NCI-H446 (cell line): ENCODE measurements around the gene MEF2C.

Source experiments
- DNase-seq, 2 experiments: peaks; one replicate each; lab custom pipeline; 2025; lab: John Stamatoyannopoulos, UW

Gene MEF2C

GRCh38 chr5:88718736-88719135, 164.2 kb downstream of the MEF2C start:
- DNase-seq: no peak

- DNase-seq: no peak
Observed at GRCh38 chr5:88716101-88716500, 166.9 kb downstream of the MEF2C start.

DNA sequence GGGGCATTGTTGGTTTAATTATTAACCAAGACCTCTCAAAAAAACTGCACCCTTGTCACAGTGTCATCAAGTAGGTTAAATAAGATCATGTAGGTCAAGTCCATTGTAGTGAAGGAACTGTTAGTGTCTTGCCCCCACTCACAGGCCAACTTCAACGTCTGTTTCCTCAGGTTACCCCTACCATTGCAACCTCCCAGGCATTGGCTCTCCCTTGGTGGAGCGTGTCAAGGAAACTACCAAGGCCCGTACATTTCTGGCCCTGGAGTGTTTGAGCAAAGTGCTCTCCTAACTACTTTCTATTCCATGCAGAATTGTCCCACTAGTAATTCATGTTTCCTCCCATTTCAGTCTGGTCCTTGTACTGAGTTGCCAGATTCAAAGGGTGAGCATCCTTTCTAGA, 167.5 kb downstream of the MEF2C start:
- no peak for DNase-seq

GRCh38 chr5:88713818-88714217, 169.2 kb downstream of the MEF2C start:
- no peak for DNase-seq

GRCh38 chr5:88708682-88709398, 174.1 kb downstream of the MEF2C start:
- no peak for DNase-seq

- no peak for DNase-seq
Observed at GRCh38 chr5:88708021-88708420, 175.0 kb downstream of the MEF2C start.

DNA sequence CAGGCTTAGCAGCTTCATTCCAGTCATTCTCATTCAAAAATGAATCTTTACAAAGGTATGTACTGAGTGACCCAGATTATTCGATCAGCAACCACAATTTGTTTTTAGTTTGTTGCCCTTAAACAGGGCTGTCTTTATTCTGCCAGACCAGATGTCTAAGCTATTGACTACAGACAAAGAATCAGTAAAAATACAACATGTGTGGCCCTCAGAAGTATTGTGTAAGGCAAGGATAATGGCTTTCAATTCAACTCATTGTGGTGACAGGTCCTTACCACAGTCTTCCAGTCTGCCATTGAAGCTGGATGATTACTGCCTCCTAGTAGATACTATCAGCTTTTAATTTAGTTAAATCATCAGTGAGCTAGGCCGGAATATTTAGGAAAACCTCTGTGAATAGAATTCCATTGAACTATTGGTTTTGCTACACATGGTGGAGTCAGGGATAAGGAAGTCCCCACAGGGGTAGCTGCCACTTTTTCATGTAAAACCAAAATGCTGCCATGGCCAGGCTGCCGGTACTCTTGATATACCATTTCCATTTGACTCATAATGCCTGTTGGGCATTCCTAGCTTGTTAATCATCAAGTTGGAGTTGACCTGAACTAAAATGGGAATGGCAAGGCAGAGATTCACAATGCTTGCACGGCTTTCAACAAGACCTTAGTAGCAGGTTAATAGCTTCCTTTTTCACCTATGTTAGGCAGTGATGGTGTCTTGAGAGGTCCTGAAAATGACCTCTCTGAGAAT, 175.6 kb downstream of the MEF2C start:
- no peak for DNase-seq

DNA sequence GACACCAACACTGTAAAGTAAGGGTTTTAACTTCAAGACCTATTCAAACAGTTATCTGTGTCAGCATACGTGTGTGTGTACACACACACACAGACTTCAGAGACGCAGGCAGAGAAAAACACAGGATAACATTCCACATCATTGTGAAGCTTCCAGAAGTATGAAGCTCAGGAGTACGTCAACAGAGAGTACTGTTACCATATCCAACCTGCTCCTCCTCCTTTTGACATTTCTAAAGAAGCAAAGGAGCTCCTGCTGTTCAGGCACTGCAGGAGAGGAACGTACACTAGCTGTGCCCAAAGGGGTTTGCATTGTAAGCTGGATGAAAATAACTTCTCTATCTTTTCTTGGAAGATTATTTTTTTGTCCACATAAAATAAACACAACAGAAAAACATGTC, 180.7 kb downstream of the MEF2C start:
- DNase-seq: no peak

DNA sequence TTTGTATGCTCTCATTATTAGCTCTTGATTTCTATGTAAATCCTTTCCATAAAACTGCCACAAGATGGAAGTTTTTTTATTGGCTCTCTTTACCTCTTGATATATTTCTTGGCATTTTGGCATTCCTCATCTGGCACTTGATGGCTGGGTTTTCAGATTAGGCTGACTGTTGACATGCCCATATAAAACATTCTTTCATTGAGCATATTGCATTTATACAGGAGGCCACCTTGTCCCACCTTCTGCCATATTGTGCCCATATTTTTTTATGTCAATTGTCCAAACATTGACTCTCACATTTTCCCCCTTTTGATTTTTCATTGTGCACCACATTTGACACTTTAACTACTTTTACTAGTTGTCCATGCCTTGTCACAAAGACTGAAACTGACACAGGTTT, 182.9 kb downstream of the MEF2C start:
- DNase-seq: no peak

GRCh38 chr5:88698290-88698689, 184.7 kb downstream of the MEF2C start:
- no peak for DNase-seq

DNA sequence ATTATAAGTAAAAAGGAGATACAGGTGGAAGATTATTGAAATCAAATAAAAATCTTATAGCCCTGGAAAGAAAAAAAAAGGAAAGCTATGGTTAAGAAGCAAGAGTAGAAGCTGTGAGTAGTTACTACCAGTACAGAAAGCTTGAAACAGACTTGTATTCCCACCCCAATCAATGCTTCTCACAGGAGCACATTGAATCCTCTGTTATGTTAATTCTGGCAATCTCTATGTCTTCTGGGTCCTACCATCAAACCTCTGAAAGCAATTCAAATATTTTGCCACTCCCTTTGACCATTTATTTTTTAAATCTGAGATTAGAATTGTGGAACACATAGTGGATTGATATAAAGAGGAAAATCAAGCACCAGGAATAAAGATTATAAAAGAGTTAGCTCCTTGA, 186.5 kb downstream of the MEF2C start:
- DNase-seq: no peak

- DNase-seq: no peak
Observed at GRCh38 chr5:88695931-88696330, 187.1 kb downstream of the MEF2C start.

GRCh38 chr5:88695232-88695631, 187.8 kb downstream of the MEF2C start:
- DNase-seq: no peak

DNA sequence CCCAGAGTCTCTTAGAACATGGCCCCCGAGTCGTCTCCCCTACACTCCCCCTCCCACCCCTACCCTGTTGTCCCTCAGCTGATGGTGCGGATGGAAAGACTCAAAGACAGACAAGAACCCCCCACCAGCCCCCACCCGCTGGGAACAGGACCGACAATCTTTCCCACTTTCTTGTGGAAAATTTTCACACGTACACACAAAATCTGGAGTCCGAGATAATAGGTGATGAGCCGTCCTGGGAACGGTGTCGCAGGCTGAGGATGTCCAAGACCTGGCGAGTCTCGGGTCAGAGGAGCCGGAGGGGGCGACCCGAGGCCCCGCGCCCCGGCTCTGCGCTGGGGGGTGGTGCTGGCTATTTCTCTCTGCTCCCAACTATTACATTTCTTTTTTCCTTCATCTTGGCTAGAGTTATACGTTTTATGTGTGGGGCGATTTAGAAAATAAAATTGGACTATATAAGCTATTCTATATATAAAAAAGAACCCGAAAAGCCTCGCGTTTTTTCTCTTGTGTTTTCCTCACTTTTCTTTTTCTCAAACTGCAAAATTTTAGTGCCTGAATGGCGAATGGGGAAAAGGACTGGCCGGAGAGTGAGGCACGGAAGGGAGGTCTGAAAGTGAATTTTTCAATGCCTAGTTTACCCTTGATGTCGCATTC, 188.8 kb downstream of the MEF2C start:
- DNase-seq: no peak

GRCh38 chr5:88693071-88693932, 189.7 kb downstream of the MEF2C start:
- no peak for DNase-seq

- DNase-seq: no peak
Observed at GRCh38 chr5:88691945-88692868, 190.8 kb downstream of the MEF2C start.

- no peak for DNase-seq
Observed at GRCh38 chr5:88691230-88691582, 191.8 kb downstream of the MEF2C start.

DNA sequence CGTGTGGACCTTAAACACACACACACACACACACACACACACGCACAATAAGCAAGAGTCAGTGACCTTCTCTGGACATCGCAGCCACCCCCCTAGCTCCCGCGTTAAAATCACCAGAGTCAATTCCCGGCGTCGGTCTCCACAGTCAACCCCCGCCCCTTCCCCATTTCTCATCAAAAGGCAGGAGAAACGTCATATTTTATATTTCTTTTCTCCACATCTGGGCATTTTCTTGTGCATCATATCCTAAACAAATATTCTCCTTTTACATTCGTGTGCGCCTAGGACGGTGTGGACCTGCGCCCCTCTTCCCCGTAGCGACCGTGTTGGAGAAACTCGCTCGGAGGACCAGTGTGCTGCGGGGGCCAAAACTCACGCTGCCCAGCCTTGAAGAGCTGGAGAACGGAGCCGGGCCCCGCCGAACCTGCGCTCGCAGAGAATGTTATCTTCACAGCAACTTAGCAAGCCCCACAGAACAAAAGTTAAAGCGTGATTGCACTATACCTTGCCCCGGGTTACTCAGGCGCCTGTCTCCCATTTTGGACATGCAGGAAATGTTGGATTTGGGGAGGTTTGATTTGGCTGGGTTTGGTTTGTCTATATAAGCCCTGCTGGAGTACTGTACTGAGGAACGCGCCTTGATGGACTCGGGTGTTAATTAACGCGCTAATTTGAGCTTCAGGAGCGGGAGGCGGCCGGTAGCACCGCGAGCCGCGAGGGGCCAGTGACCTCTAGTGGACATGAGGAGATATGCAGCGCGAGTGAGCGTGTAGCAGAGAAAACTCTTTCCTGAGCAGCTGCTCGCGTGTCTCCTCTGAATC, 192.4 kb downstream of the MEF2C start:
- peak; percentile 42 to 82 for DNase-seq

GRCh38 chr5:88689668-88690408, 193.1 kb downstream of the MEF2C start:
- DNase-seq: no peak
